Measurements from ENCODE around the gene ZNF697. TPM values are rescaled to one million over a fixed set of nuclear protein-coding genes. Genes with fewer than 3 reads are reported as not detected.

The ZNF697 gene
- total RNA-seq, 3 donors from 2014 or later (not counting 1 experiment from before 2014, with no cell fraction given) = 0.09 to 0.45 TPM; not detected in 1

DNA sequence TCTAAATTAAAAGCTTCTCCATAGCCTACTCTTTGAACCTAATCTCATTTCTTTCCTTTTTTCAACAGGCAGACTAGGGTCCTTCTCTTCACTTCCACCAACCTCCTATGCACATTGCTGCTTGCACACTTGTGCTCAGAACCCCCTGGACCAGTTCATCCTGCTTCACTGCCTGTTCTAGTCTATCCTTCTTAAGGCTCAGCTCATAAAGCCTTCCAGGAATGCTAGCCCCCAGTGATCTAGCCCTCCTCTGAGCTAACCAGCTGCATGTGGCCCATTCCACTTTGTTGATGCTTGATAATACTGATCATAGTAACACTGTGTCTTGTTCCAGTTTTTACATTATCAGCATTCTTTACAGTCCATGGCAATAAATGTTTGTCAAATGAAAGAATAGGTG, 40.7 kb upstream of the ZNF697 start:
- no peak for DNase-seq

DNA sequence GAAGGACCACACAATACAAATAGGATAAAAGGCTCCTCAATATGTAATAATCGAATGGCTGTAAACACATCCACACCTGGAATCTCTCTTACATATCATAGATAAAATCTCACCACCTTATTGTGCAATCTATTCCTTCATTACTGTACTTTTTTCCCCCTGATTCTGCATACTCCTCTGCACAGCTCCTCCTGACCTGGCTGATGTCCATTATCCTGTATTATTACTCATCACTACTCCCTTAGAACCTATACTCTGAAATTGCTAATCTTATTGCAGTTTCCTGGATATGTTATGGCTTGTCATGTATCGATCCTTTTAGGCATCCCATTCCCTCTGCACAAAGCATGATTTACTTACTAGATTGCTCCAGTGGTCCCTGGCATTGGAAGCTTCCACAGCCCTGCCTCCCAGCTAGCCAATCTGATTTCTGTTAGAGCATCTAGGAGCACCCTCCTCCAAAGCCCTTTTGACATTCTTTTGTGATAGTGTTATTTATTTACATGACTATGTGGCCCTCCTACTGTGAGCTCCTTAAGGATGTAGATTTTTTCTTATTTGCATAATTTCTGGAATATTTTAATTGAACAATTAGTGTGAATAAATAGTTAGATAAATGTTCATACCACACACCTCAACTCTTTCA, 39.5 kb upstream of the ZNF697 start:
- Histone ChIP-seq H3K27me3 (ENCODE audit: control insufficient read depth, insufficient read depth, low read length) (no peaks in the 10 kb centered on the region), H3K4me1 (ENCODE audit: control insufficient read depth, insufficient read depth, low read length) (no peaks in the 10 kb centered on the region), H3K36me3 (ENCODE audit: control insufficient read depth, insufficient read depth, low read length) (no peaks in the 10 kb centered on the region), H3K9me3 (ENCODE audit: control insufficient read depth, insufficient read depth, low read length) (no peaks in the 10 kb centered on the region), H3K27ac (ENCODE audit: low read length) (no peak overlapping the region), H3K4me3 (ENCODE audit: low read length) (no peak overlapping the region)
- DNase-seq (no peak), ATAC-seq (no peak)
- no peaks in the 10 kb centered on the region for H3K4me1 Mint-ChIP-seq
- no peak overlapping the region for H3K27ac Mint-ChIP-seq
- TF ChIP-seq CTCF (IDR thresholded peaks at IDR 0.05) = no peak
- H3K36me3 Mint-ChIP-seq = no peaks in the 10 kb centered on the region
- H3K27me3 Mint-ChIP-seq (ENCODE audit: low read depth in 2 of 2) = peaks cover 6 to 12% of the 10 kb centered on the region in 2 donors
- no peak overlapping the region for H3K4me3 Mint-ChIP-seq
- H3K9me3 Mint-ChIP-seq = no peaks in the 10 kb centered on the region
- 85% methylated on average over 2 of the region's 2 CpGs for WGBS (ENCODE audit: insufficient coverage)
- intact Hi-C loops (cut with micrococcal nuclease) = no loop called here

More for the DNA sequence above, 40.7 kb upstream of the ZNF697 start:
- ATAC-seq = peak in 1 of 3 donors; percentile 32
- no peaks in the 10 kb centered on the region for H3K36me3 ChIP-seq (ENCODE audit: control insufficient read depth, insufficient read depth, low read length)
- H3K9me3 ChIP-seq (ENCODE audit: control insufficient read depth, insufficient read depth, low read length) = no peaks in the 10 kb centered on the region
- H3K27me3 Mint-ChIP-seq (ENCODE audit: low read depth in 2 of 2) = peaks cover 8 to 12% of the 10 kb centered on the region in 2 donors
- no peak for TF ChIP-seq CTCF (IDR thresholded peaks at IDR 0.05)
- no peaks in the 10 kb centered on the region for H3K36me3 Mint-ChIP-seq
- no peaks in the 10 kb centered on the region for H3K27me3 ChIP-seq (ENCODE audit: control insufficient read depth, insufficient read depth, low read length)
- intact Hi-C loops (cut with micrococcal nuclease) = no loop called here
- no peak overlapping the region for H3K4me3 ChIP-seq (ENCODE audit: low read length)
- no peaks in the 10 kb centered on the region for H3K9me3 Mint-ChIP-seq
- no peaks in the 10 kb centered on the region for H3K4me1 ChIP-seq (ENCODE audit: control insufficient read depth, insufficient read depth, low read length)
- H3K27ac Mint-ChIP-seq = no peak overlapping the region
- H3K4me3 Mint-ChIP-seq = no peak overlapping the region
- no peak overlapping the region for H3K27ac ChIP-seq (ENCODE audit: low read length)
- H3K4me1 Mint-ChIP-seq = no peaks in the 10 kb centered on the region

DNA sequence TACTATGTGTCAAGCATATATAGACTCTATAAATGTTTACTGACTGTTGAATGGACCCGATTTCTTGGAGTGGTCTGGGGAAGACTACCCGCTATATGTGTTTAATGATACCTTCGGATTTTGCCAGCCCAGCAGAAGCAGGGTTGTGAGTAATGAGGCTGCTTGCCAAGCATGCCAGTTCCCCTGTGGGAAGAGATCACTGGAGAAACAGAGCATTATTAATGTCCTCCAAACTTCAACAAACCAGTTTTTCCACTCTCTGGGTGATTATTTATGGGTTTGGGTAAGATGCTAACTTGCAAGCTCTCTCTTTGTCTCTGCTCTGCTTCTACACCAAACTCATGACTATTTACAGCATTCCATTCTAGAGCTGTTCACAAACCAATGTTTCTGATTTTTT, 38.6 kb upstream of the ZNF697 start:
- Histone ChIP-seq H3K9me3 (ENCODE audit: control insufficient read depth, insufficient read depth, low read length) (no peaks in the 10 kb centered on the region), H3K4me1 (ENCODE audit: control insufficient read depth, insufficient read depth, low read length) (no peaks in the 10 kb centered on the region), H3K36me3 (ENCODE audit: control insufficient read depth, insufficient read depth, low read length) (no peaks in the 10 kb centered on the region), H3K27ac (ENCODE audit: low read length) (no peak overlapping the region), H3K4me3 (ENCODE audit: low read length) (no peak overlapping the region), H3K27me3 (ENCODE audit: control insufficient read depth, insufficient read depth, low read length) (no peaks in the 10 kb centered on the region)
- ATAC-seq = no peak
- Mint-ChIP-seq H3K36me3 (no peaks in the 10 kb centered on the region), H3K4me3 (no peak overlapping the region), H3K4me1 (no peaks in the 10 kb centered on the region), H3K27ac (no peak overlapping the region), H3K27me3 (ENCODE audit: low read depth in 2 of 2) (peaks cover 6 to 12% of the 10 kb centered on the region in 2 donors), H3K9me3 (no peaks in the 10 kb centered on the region)
- intact Hi-C loops (cut with micrococcal nuclease) = no loop called here
- no peak for TF ChIP-seq CTCF (IDR thresholded peaks at IDR 0.05)
- no peak for DNase-seq
- 97% methylated on average over 3 of the region's 3 CpGs for WGBS (ENCODE audit: insufficient coverage)

DNA sequence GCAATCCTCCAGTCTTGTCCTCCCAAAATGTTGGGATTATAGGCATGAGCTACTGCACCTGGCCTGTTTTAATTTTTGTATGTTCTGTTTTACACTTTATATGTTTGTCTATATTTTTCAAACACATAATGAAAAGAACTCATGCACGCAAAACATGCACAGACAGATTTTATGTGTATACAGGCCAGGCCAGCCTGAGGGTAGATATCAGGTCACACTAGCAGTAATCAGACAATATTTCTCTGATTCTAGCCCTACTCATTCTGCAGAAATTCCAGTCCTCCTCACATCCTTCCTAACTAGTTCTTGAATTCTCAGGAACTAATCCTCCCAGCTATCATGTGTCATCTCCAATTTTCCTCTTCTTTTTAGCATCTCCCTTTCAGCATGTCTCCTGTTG, 35.8 kb upstream of the ZNF697 start:
- ATAC-seq (no peak), DNase-seq (no peak)
- H3K9me3 Mint-ChIP-seq = no peaks in the 10 kb centered on the region
- no peaks in the 10 kb centered on the region for H3K4me1 Mint-ChIP-seq
- H3K36me3 ChIP-seq (ENCODE audit: control insufficient read depth, insufficient read depth, low read length) = no peaks in the 10 kb centered on the region
- H3K4me3 Mint-ChIP-seq = no peak overlapping the region
- H3K9me3 ChIP-seq (ENCODE audit: control insufficient read depth, insufficient read depth, low read length) = no peaks in the 10 kb centered on the region
- H3K27me3 ChIP-seq (ENCODE audit: control insufficient read depth, insufficient read depth, low read length) = no peaks in the 10 kb centered on the region
- intact Hi-C loops (cut with micrococcal nuclease) = no loop called here
- H3K4me3 ChIP-seq (ENCODE audit: low read length) = no peak overlapping the region
- no peak for TF ChIP-seq CTCF (IDR thresholded peaks at IDR 0.05)
- no peak overlapping the region for H3K27ac Mint-ChIP-seq
- no peak overlapping the region for H3K27ac ChIP-seq (ENCODE audit: low read length)
- no peaks in the 10 kb centered on the region for H3K4me1 ChIP-seq (ENCODE audit: control insufficient read depth, insufficient read depth, low read length)
- WGBS (ENCODE audit: insufficient coverage) = 100% methylated on average over 1 of the region's 1 CpG
- H3K27me3 Mint-ChIP-seq (ENCODE audit: low read depth in 2 of 2) = peaks cover 10 to 12% of the 10 kb centered on the region in 2 donors
- H3K36me3 Mint-ChIP-seq = no peaks in the 10 kb centered on the region
